Spleen (tissue), 11 donors: ENCODE measurements around the gene PARD6G. TPM values are rescaled to one million over a fixed set of nuclear protein-coding genes. Genes with fewer than 3 reads are reported as not detected.

Experiments used
- DNase-seq: peaks from one replicate; pipeline ENCODE4 v3.0.0-alpha.2; 2020
- H3K27ac ChIP-seq, 8 donors: fragments of 200-600 bp; sonication (generic) in 7 of 8; 1 replicate in 4 of 8; 2 replicates in 4 of 8; pipeline versions ENCODE4 v1.5.0 to v1.8.0; 2016 to 2021; ENCODE audit warnings: inconsistent platforms in 4 of 8, mild to moderate bottlenecking in 4 of 8, moderate library complexity in 1 of 8
- H3K27me3 ChIP-seq, 7 donors: fragments of 200-600 bp; sonication (generic) in 6 of 7; replicated peaks in 1 of 7; 1 replicate in 4 of 7; 2 replicates in 3 of 7; pipeline versions ENCODE4 v1.5.0 to v1.8.0; 2016 to 2021; ENCODE audit warnings: inconsistent platforms in 3 of 7, mild to moderate bottlenecking in 1 of 7
- H3K36me3 ChIP-seq, 6 donors: fragments of 200-600 bp; sonication (generic) in 5 of 6; 1 replicate in 4 of 6; 2 replicates in 2 of 6; pipeline versions ENCODE4 v1.5.0 to v1.8.0; 2016 to 2021; ENCODE audit warnings: inconsistent platforms in 2 of 6
- H3K4me1 ChIP-seq, 6 donors: fragments of 200-600 bp; sonication (generic) in 5 of 6; 1 replicate in 3 of 6; 2 replicates in 3 of 6; pipeline versions ENCODE4 v1.5.0 to v1.8.0; 2016 to 2021; ENCODE audit warnings: inconsistent platforms in 3 of 6
- H3K4me3 ChIP-seq, 8 donors: fragments of 200-600 bp; sonication (generic) in 7 of 8; 1 replicate in 4 of 8; 2 replicates in 4 of 8; pipeline versions ENCODE4 v1.5.0 to v1.8.0; 2016 to 2021; ENCODE audit warnings: inconsistent platforms in 4 of 8, mild to moderate bottlenecking in 4 of 8, moderate library complexity in 2 of 8
- H3K9me3 ChIP-seq, 8 donors: fragments of 200-600 bp; sonication (generic) in 7 of 8; 1 replicate in 4 of 8; 2 replicates in 4 of 8; pipeline versions ENCODE4 v1.5.0 to v1.8.0; 2016 to 2021; ENCODE audit warnings: inconsistent platforms in 4 of 8
- CTCF ChIP-seq, 11 experiments: fragments of 200-600 bp in 7 of 11; fragments of 450-650 bp in 4 of 11; sonication (generic) in 4 of 11; IDR thresholded peaks in 8 of 11; conservative IDR thresholded peaks in 3 of 11; 1 replicate in 7 of 11; 2 replicates in 4 of 11; pipeline versions ENCODE4 v1.4.0 to v1.8.0; 2016 to 2021; ENCODE audit warnings: antibody characterized with exemption in 11 of 11, inconsistent platforms in 4 of 11, mild to moderate bottlenecking in 1 of 11
- POLR2A ChIP-seq, 3 donors: fragments of 450-650 bp; IDR thresholded peaks; one replicate each; pipeline ENCODE4 v1.5.1; 2017; ENCODE audit warnings: antibody characterized with exemption in 3 of 3, mild to moderate bottlenecking in 1 of 3
- POLR2AphosphoS5 ChIP-seq, 3 donors: sonication (generic); formaldehyde crosslinking; IDR thresholded peaks; one replicate each; pipeline ENCODE4 v1.5.1; 2017; ENCODE audit warnings: antibody characterized with exemption in 3 of 3
- WGBS, 5 donors: extraction: QIAGEN DNeasy Blood & Tissue Kit in 3 of 5; methylation state at CpG; one replicate each; pipeline versions ENCODE4 v1.1.5 to v1.1.7; 2013 to 2018; 5-methylcytosine and 5-hydroxymethylcytosine counted together
- intact Hi-C: fragments of 100-400 bp; cut with DNase I; formaldehyde crosslinking; loops from one replicate; pipeline ENCODE4 v1.15.0; 2023; ENCODE audit warnings: low total_unique reads
- polyA plus RNA-seq, 3 donors: library from polyadenylated mRNA; stranded (reverse); fragments of 200-250 nt; gene quantifications; one replicate each; pipeline ENCODE4 v1.2.1, GENCODE V29; 2013
- total RNA-seq, 7 donors: library from RNA; depleted of rRNA in 3 of 7; stranded (reverse); fragments of >200 nt in 3 of 7; fragmentation: NEBNext Ultra II Directional in 4 of 7; extraction: Animal tissue kit (Norgen Biotek cat#: 25700) in 4 of 7; gene quantifications; one replicate each; pipeline versions ENCODE4 v1.1.0 to v1.2.1, GENCODE V29; 2016 to 2021
- donor health status: healthy with polysubstance abuse.
- donor health status: DM: no; HTN: no; CAD: no; lungs with moderate emphysema.
- donor health status: DM: no; HTN: no; CAD: no.
- donor health status: Bipolar disorder and iron deficiency.
- donor health status: healthy.
- donor health status: DM: no; HTN: no; CAD: no.
- donor health status: DM: yes; HTN: yes; CAD: no.

Gene PARD6G
- total and polyA plus RNA-seq, 10 donors: 0.30 to 6.8 (median 2.4) TPM

- TF ChIP-seq CTCF (IDR thresholded peaks at IDR 0.05 in 8 of 11, conservative IDR thresholded peaks at IDR 0.05 in 3 of 11) (no peak), POLR2A (IDR thresholded peaks at IDR 0.05) (no peak), POLR2AphosphoS5 (IDR thresholded peaks at IDR 0.05) (no peak)
- no peak overlapping the region for H3K4me3 ChIP-seq
- no peaks in the 10 kb centered on the region for H3K9me3 ChIP-seq
- H3K27me3 ChIP-seq: no peaks in the 10 kb centered on the region
- no peak overlapping the region for H3K27ac ChIP-seq
- DNase-seq: no peak
- H3K4me1 ChIP-seq: no peaks in the 10 kb centered on the region
- WGBS, 5 donors: 67 to 79% (median 68%) methylated on average over 12 of the region's 12 CpGs
- H3K36me3 ChIP-seq: no peaks in the 10 kb centered on the region
- intact Hi-C loops: no loop called here
Measured at GRCh38 chr18:80181642-80182461, 65.5 kb downstream of the PARD6G start.

GRCh38 chr18:80180778-80181564, 66.3 kb downstream of the PARD6G start:
- TF ChIP-seq CTCF (IDR thresholded peaks at IDR 0.05 in 8 of 11, conservative IDR thresholded peaks at IDR 0.05 in 3 of 11) (no peak), POLR2A (IDR thresholded peaks at IDR 0.05) (no peak), POLR2AphosphoS5 (IDR thresholded peaks at IDR 0.05) (no peak)
- H3K36me3 ChIP-seq: no peaks in the 10 kb centered on the region
- no peak overlapping the region for H3K4me3 ChIP-seq
- no peak overlapping the region for H3K27ac ChIP-seq
- no peaks in the 10 kb centered on the region for H3K27me3 ChIP-seq
- H3K9me3 ChIP-seq: no peaks in the 10 kb centered on the region
- intact Hi-C loops: no loop called here
- H3K4me1 ChIP-seq: no peaks in the 10 kb centered on the region
- WGBS, 5 donors: 92 to 95% (median 93%) methylated on average over 28 to 33 of the region's 33 CpGs
- DNase-seq: no peak

- H3K27me3 ChIP-seq: peaks cover 0 to 4% (median 0%) of the 10 kb centered on the region in 7 donors
- 75 to 83% (median 78%) methylated on average over 18 to 20 of the region's 20 CpGs for WGBS, 5 donors
- no peak overlapping the region for H3K27ac ChIP-seq
- H3K36me3 ChIP-seq: no peaks in the 10 kb centered on the region
- no peak for TF ChIP-seq POLR2A (IDR thresholded peaks at IDR 0.05)
- H3K9me3 ChIP-seq: no peaks in the 10 kb centered on the region
- no peaks in the 10 kb centered on the region for H3K4me1 ChIP-seq
- no peak for DNase-seq
- intact Hi-C loops: no loop called here
- H3K4me3 ChIP-seq: no peak overlapping the region
Measured at GRCh38 chr18:80179857-80180558, 67.3 kb downstream of the PARD6G start.

GRCh38 chr18:80178935-80179818, 68.1 kb downstream of the PARD6G start:
- no peaks in the 10 kb centered on the region for H3K36me3 ChIP-seq
- no peak overlapping the region for H3K27ac ChIP-seq
- H3K4me3 ChIP-seq: no peak overlapping the region
- no peak for DNase-seq
- peaks cover 0 to 7% (median 0%) of the 10 kb centered on the region in 7 donors for H3K27me3 ChIP-seq
- WGBS, 5 donors: 84 to 90% (median 87%) methylated on average over 30 of the region's 30 CpGs
- H3K4me1 ChIP-seq: no peaks in the 10 kb centered on the region
- H3K9me3 ChIP-seq: no peaks in the 10 kb centered on the region
- TF ChIP-seq POLR2A (IDR thresholded peaks at IDR 0.05): no peak
- no peak for TF ChIP-seq CTCF (IDR thresholded peaks at IDR 0.05 in 8 of 11, conservative IDR thresholded peaks at IDR 0.05 in 3 of 11)
- no peak for TF ChIP-seq POLR2AphosphoS5 (IDR thresholded peaks at IDR 0.05)
- intact Hi-C loops: no loop called here
